HUDEP-2 (cell line): Measurements from ENCODE around the gene TBC1D4.
A peak's percentile ranks its signal among the peaks of the same experiment; 100 is the strongest.

Experiments
- DNase-seq, 76 experiments: peaks; one replicate each; lab custom pipeline; 2025; ENCODE audit not compliant: unreplicated experiment in 76 of 76; lab: John Stamatoyannopoulos, UW

The TBC1D4 gene

GRCh38 chr13:75458696-75459422 lies 23.1 kb downstream of the TBC1D4 start:
- DNase-seq: no peak

- DNase-seq: no peak
Measured at GRCh38 chr13:75455962-75456361, 26.0 kb downstream of the TBC1D4 start.

- DNase-seq: no peak
Measured at GRCh38 chr13:75454497-75454896, 27.5 kb downstream of the TBC1D4 start.

GRCh38 chr13:75452564-75452963 lies 29.4 kb downstream of the TBC1D4 start:
- DNase-seq: peak in 5 of 76 experiments; percentile 4 to 39 (median 10)

GRCh38 chr13:75447493-75447892 lies 34.5 kb downstream of the TBC1D4 start:
- DNase-seq: no peak

GRCh38 chr13:75446874-75447273 lies 35.1 kb downstream of the TBC1D4 start:
- DNase-seq: no peak

GRCh38 chr13:75445717-75446499 lies 36.1 kb downstream of the TBC1D4 start:
- DNase-seq: no peak

- DNase-seq: no peak
Measured at GRCh38 chr13:75444016-75444415, 38.0 kb downstream of the TBC1D4 start.

GRCh38 chr13:75443356-75443958 lies 38.5 kb downstream of the TBC1D4 start:
- DNase-seq: no peak

GRCh38 chr13:75442736-75443234 lies 39.2 kb downstream of the TBC1D4 start:
- DNase-seq: peak in 1 of 76 experiments; percentile 7

GRCh38 chr13:75440100-75440499 lies 41.9 kb downstream of the TBC1D4 start:
- peak in 64 of 76 experiments; percentile 4 to 84 (median 58) for DNase-seq

GRCh38 chr13:75437582-75438318 lies 44.2 kb downstream of the TBC1D4 start:
- peak in 39 of 76 experiments; percentile 3 to 71 (median 42) for DNase-seq

- DNase-seq: peak in 2 of 76 experiments; percentile 13 to 23
Measured at GRCh38 chr13:75434126-75434525, 47.8 kb downstream of the TBC1D4 start.

- peak in 7 of 76 experiments; percentile 3 to 40 (median 8) for DNase-seq
Measured at GRCh38 chr13:75432811-75433244, 49.1 kb downstream of the TBC1D4 start.

- peak in 1 of 76 experiments; percentile 11 for DNase-seq
Measured at GRCh38 chr13:75432045-75432444, 49.9 kb downstream of the TBC1D4 start.

GRCh38 chr13:75430436-75431209 lies 51.3 kb downstream of the TBC1D4 start:
- DNase-seq: no peak

GRCh38 chr13:75426421-75426820 lies 55.5 kb downstream of the TBC1D4 start:
- no peak for DNase-seq

- peak in 27 of 76 experiments; percentile 11 to 78 (median 33) for DNase-seq
Measured at GRCh38 chr13:75425216-75426009, 56.6 kb downstream of the TBC1D4 start.

GRCh38 chr13:75423946-75424345 lies 58.0 kb downstream of the TBC1D4 start:
- DNase-seq: no peak
